ENCODE measurements around the gene TMC6.
"Not testable (repeated sequence)": the region's sequence is repeated elsewhere in the genome, so short reads cannot be mapped to it uniquely, and the experiment has no call there.

TMC6 gene

DNA sequence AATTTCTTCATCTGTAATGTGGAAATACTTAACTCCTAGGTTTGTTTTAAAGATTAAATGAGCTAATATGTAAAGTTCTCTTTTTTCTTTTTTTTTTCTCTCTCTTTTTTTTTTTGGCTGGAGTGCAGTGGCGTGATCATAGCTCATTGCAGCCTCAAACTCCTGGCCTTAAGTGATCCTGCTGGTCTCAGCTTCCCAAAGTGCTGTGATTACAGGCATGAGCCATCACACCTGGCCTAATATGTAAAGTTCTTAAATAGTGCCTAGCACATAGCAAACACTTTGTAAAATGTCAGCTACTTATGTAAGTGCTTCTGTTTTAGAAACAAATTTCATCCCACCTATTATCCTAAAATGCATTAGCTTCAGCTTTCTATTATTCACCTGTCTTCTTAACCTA is 40.0 kb downstream of the TMC6 start:
- Histone ChIP-seq H3K79me2 (ENCODE audit: insufficient read depth, low read length) (no peaks in the 10 kb centered on the region), H3K36me3 (ENCODE audit: insufficient read depth, low read length) (peaks cover 97% of the 10 kb centered on the region), H3K9me3 (ENCODE audit: insufficient read depth, low read length, severe bottlenecking) (no peaks in the 10 kb centered on the region), H3K4me3 (ENCODE audit: low read depth in 1 of 2, low read length in 2 of 2) (no peak overlapping the region), H3K27ac (ENCODE audit: low read length) (no peak overlapping the region), H3K4me2 (ENCODE audit: insufficient read depth, low read length) (no peak overlapping the region), H3K4me1 (ENCODE audit: insufficient read depth, low read length) (no peaks in the 10 kb centered on the region), H2AFZ (ENCODE audit: low read depth, low read length) (no peak overlapping the region), H3K27me3 (ENCODE audit: insufficient read depth, low read length, poor library complexity) (no peaks in the 10 kb centered on the region), H4K20me1 (ENCODE audit: insufficient read depth, low read length) (no peaks in the 10 kb centered on the region), H3K9ac (ENCODE audit: low read depth, low read length) (no peak overlapping the region)
- ATAC-seq (ENCODE audit: insufficient read depth, low read depth) (no peak), DNase-seq (no peak)
- TF ChIP-seq EZH2 (IDR thresholded peaks at IDR 0.05; ENCODE audit: borderline replicate concordance, low read depth, low read length, severe bottlenecking): no peak
- TF ChIP-seq, protein P1, sequence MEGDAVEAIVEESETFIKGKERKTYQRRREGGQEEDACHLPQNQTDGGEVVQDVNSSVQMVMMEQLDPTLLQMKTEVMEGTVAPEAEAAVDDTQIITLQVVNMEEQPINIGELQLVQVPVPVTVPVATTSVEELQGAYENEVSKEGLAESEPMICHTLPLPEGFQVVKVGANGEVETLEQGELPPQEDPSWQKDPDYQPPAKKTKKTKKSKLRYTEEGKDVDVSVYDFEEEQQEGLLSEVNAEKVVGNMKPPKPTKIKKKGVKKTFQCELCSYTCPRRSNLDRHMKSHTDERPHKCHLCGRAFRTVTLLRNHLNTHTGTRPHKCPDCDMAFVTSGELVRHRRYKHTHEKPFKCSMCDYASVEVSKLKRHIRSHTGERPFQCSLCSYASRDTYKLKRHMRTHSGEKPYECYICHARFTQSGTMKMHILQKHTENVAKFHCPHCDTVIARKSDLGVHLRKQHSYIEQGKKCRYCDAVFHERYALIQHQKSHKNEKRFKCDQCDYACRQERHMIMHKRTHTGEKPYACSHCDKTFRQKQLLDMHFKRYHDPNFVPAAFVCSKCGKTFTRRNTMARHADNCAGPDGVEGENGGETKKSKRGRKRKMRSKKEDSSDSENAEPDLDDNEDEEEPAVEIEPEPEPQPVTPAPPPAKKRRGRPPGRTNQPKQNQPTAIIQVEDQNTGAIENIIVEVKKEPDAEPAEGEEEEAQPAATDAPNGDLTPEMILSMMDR (IDR thresholded peaks at IDR 0.05; ENCODE audit: borderline replicate concordance, extremely low read depth, low read length, poor library complexity, severe bottlenecking): no peak

DNA sequence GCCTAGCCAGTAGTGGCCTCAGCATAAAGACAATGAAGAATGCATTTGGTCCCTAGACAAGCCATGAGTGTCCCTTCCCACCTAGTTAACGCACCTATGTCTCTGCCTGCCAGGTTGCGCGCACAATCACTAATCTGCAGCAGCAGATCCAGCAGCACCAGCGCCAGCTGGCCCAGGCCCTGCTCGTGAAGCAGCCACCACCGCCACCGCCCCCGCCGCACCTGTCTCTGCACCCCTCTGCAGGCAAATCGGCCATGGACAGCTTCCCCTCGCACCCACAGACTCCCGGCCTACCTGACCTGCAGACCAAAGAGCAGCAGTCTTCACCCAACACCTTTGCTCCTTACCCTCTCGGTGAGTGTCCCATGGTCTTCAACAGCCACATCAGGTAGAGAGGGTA is 41.8 kb downstream of the TMC6 start:
- Histone ChIP-seq H2AFZ (ENCODE audit: low read depth, low read length) (no peak overlapping the region), H3K36me3 (ENCODE audit: insufficient read depth, low read length) (peaks cover 96% of the 10 kb centered on the region), H3K79me2 (ENCODE audit: insufficient read depth, low read length) (no peaks in the 10 kb centered on the region), H4K20me1 (ENCODE audit: insufficient read depth, low read length) (no peaks in the 10 kb centered on the region), H3K9me3 (ENCODE audit: insufficient read depth, low read length, severe bottlenecking) (no peaks in the 10 kb centered on the region), H3K9ac (ENCODE audit: low read depth, low read length) (no peak overlapping the region), H3K27ac (ENCODE audit: low read length) (no peak overlapping the region), H3K4me2 (ENCODE audit: insufficient read depth, low read length) (no peak overlapping the region), H3K4me1 (ENCODE audit: insufficient read depth, low read length) (no peaks in the 10 kb centered on the region), H3K4me3 (ENCODE audit: low read depth in 1 of 2, low read length in 2 of 2) (no peak overlapping the region), H3K27me3 (ENCODE audit: insufficient read depth, low read length, poor library complexity) (no peaks in the 10 kb centered on the region)
- no peak for TF ChIP-seq EZH2 (IDR thresholded peaks at IDR 0.05; ENCODE audit: borderline replicate concordance, low read depth, low read length, severe bottlenecking)
- TF ChIP-seq, protein P1 (IDR thresholded peaks at IDR 0.05; ENCODE audit: borderline replicate concordance, extremely low read depth, low read length, poor library complexity, severe bottlenecking): no peak
- DNase-seq (no peak), ATAC-seq (ENCODE audit: insufficient read depth, low read depth) (no peak)

DNA sequence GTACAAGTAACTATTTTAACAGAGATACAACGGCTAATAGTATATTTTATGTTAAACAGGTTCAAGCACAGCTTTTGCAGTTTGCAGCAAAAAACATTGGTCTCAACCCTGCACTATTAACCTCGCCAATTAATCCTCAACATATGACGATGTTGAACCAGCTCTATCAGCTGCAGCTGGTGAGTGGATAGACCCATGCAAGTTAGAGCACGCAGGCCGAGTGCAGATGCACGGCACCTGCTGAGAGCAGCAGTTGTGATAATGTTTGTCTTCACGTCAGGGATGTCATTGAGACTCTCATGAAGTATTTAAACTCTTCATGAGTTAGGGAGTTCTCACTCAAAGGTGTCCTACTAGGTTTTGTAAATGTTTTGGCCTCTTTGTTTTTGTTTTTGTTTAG is 45.6 kb downstream of the TMC6 start:
- Histone ChIP-seq H3K4me3 (ENCODE audit: low read depth in 1 of 2, low read length in 2 of 2) (no peak overlapping the region), H3K27ac (ENCODE audit: low read length) (no peak overlapping the region), H4K20me1 (ENCODE audit: insufficient read depth, low read length) (no peaks in the 10 kb centered on the region), H3K27me3 (ENCODE audit: insufficient read depth, low read length, poor library complexity) (no peaks in the 10 kb centered on the region), H3K36me3 (ENCODE audit: insufficient read depth, low read length) (peaks cover 86% of the 10 kb centered on the region), H2AFZ (ENCODE audit: low read depth, low read length) (no peak overlapping the region), H3K9ac (ENCODE audit: low read depth, low read length) (no peak overlapping the region), H3K4me2 (ENCODE audit: insufficient read depth, low read length) (no peak overlapping the region), H3K4me1 (ENCODE audit: insufficient read depth, low read length) (no peaks in the 10 kb centered on the region), H3K79me2 (ENCODE audit: insufficient read depth, low read length) (no peaks in the 10 kb centered on the region), H3K9me3 (ENCODE audit: insufficient read depth, low read length, severe bottlenecking) (no peaks in the 10 kb centered on the region)
- TF ChIP-seq EZH2 (IDR thresholded peaks at IDR 0.05; ENCODE audit: borderline replicate concordance, low read depth, low read length, severe bottlenecking): no peak
- TF ChIP-seq, protein P1 (IDR thresholded peaks at IDR 0.05; ENCODE audit: borderline replicate concordance, extremely low read depth, low read length, poor library complexity, severe bottlenecking): no peak
- no peak for DNase-seq
- no peak for ATAC-seq (ENCODE audit: insufficient read depth, low read depth)

DNA sequence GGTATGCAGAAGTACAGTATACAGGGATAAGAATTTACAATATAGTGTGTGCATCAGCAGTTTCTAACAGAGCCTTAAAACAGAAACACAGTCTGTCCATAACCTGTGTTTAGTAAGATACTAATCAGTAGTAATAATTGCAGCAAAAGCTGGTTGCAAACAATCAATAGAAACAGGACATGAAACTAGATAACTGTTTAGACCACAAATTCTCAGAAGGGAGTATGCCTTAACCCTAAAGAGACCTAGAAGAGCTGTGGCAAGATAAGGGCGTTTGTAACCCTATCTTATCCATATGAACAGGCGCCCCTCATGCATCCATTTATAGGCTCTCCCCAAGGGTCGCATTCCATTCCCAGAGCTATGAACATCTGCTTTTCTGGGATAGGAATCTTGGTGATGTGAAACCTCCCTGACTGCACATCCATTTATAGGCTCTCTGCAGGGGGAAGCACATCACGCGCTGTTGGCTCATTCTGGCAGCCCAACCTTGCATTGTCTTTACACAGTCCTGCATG is 46.1 kb downstream of the TMC6 start:
- H3K79me2 ChIP-seq (ENCODE audit: insufficient read depth, low read length); H3K4me1 ChIP-seq (ENCODE audit: insufficient read depth, low read length); ATAC-seq (ENCODE audit: insufficient read depth, low read depth); H3K4me3 ChIP-seq (ENCODE audit: low read depth in 1 of 2, low read length in 2 of 2); H3K9ac ChIP-seq (ENCODE audit: low read depth, low read length); H2AFZ ChIP-seq (ENCODE audit: low read depth, low read length); H4K20me1 ChIP-seq (ENCODE audit: insufficient read depth, low read length); DNase-seq; H3K4me2 ChIP-seq (ENCODE audit: insufficient read depth, low read length); H3K27me3 ChIP-seq (ENCODE audit: insufficient read depth, low read length, poor library complexity); H3K9me3 ChIP-seq (ENCODE audit: insufficient read depth, low read length, severe bottlenecking); H3K27ac ChIP-seq (ENCODE audit: low read length): not testable (repeated sequence)
- peaks cover 86% of the 10 kb centered on the region for H3K36me3 ChIP-seq (ENCODE audit: insufficient read depth, low read length)

Measured in DND-41 (cell line).